Heart right ventricle (tissue), 16 donors: ENCODE data around the gene GBE1. TPM values are rescaled to one million over a fixed set of nuclear protein-coding genes. Genes with fewer than 3 reads are reported as not detected.
A peak's percentile ranks its signal among the peaks of the same experiment; 100 is the strongest.

Experiments
- ATAC-seq, 8 donors: fragments of 200-7000 bp; cut with Tn5 transposase; one replicate each; pipeline ENCODE4 v1.9.1; 2020; ENCODE audit warnings: mild to moderate bottlenecking in 8 of 8, moderate library complexity in 8 of 8, moderate number of reproducible peaks in 1 of 8
- DNase-seq, 2 donors: peaks; one replicate each; pipeline ENCODE4 v3.0.0-alpha.2; 2020
- H3K27ac ChIP-seq, 10 donors: fragments of 200-600 bp; sonication (generic) in 2 of 10; one replicate each; pipeline versions ENCODE4 v1.5.0 to v1.8.0; 2020 to 2022; ENCODE audit warnings: mild to moderate bottlenecking in 3 of 10
- H3K27me3 ChIP-seq, 7 donors: fragments of 200-600 bp; one replicate each; pipeline ENCODE4 v1.8.0; 2021 to 2022; ENCODE audit warnings: mild to moderate bottlenecking in 2 of 7
- H3K36me3 ChIP-seq, 9 donors: fragments of 200-600 bp; sonication (generic) in 1 of 9; one replicate each; pipeline versions ENCODE4 v1.5.0 to v1.8.0; 2020 to 2022; ENCODE audit warnings: mild to moderate bottlenecking in 2 of 9
- H3K4me1 ChIP-seq, 9 donors: fragments of 200-600 bp; sonication (generic) in 1 of 9; one replicate each; pipeline versions ENCODE4 v1.5.0 to v1.8.0; 2020 to 2022; ENCODE audit warnings: mild to moderate bottlenecking in 4 of 9
- H3K4me3 ChIP-seq, 10 donors: fragments of 200-600 bp; sonication (generic) in 2 of 10; one replicate each; pipeline versions ENCODE4 v1.5.0 to v1.8.0; 2020 to 2022; ENCODE audit warnings: mild to moderate bottlenecking in 7 of 10, moderate library complexity in 2 of 10
- H3K9me3 ChIP-seq, 11 donors: fragments of 200-600 bp in 10 of 11; sonication (generic) in 2 of 11; one replicate each; pipeline versions ENCODE4 v1.5.0 to v1.8.0; 2013 to 2022; ENCODE audit warnings: mild to moderate bottlenecking in 2 of 11, control low read depth in 1 of 11, moderate library complexity in 1 of 11
- CTCF ChIP-seq, 9 donors: fragments of 200-600 bp; sonication (generic) in 2 of 9; IDR thresholded peaks; one replicate each; pipeline versions ENCODE4 v1.5.0 to v1.8.0; 2021 to 2022; ENCODE audit warnings: antibody characterized with exemption in 9 of 9, mild to moderate bottlenecking in 5 of 9, moderate library complexity in 1 of 9
- WGBS, 2 donors: extraction: QIAGEN DNeasy Blood & Tissue Kit; methylation state at CpG; one replicate each; pipeline ENCODE4 v1.1.7; 2013; ENCODE audit warnings: inconsistent platforms in 1 of 2; 5-methylcytosine and 5-hydroxymethylcytosine counted together
- intact Hi-C, 10 donors: fragments of 100-400 bp; cut with DNase I; formaldehyde crosslinking; loops; one replicate each; pipeline versions ENCODE4 v1.11.1 to v1.14.2; 2022
- polyA plus RNA-seq, 2 donors: library from polyadenylated mRNA; stranded (reverse); fragments of 200-250 nt; gene quantifications; one replicate each; pipeline ENCODE4 v1.2.3, GENCODE V29; 2013
- total RNA-seq, 10 donors: library from RNA; stranded (reverse); fragmentation: NEBNext Ultra II Directional in 3 of 10; extraction: Animal tissue kit (Norgen Biotek cat#: 25700) in 3 of 10; gene quantifications; one replicate each; pipeline versions ENCODE4 v1.2.1 to v1.2.4, GENCODE V29; 2021 to 2023
- donor health status: Arrhythmogenic right ventricular cardiomyopathy.
- donor health status: ischemic (EF 13 %, LVEDD 7.1; RV severe dilation, severe dysfunction).
- donor health status: healthy with polysubstance abuse.
- donor health status: DM: no; HTN: yes; CAD: no.
- donor health status: DM: no; HTN: no; CAD: no.
- donor health status: ischemic (EF 25% LVEDD 6.9; RV normal size, moderate dysfunction).
- donor health status: ischemic (EF 25% LVEDD 5.7; RV mildly dilated, moderate dysfunction).
- donor health status: healthy.
- donor health status: DM: yes; HTN: yes; CAD: no.
- donor health status: Ischemic cardiomyopathy.
- donor health status: ischemic (EF 35%, LVEDD 5.7; RV mildly dilated, moderate dysfunction).
- donor health status: nonischemic (EF 11% LVEDD 7.7; RV severe dilation, severe dysfunction).
- donor health status: DM: yes; HTN: yes; CAD: no.
- donor health status: PGD.
- donor health status: ischemic (EF 29% LVEDD 5.4; RV normal size, mild dysfunction).
- donor health status: nonischemic (EF 23%, LVEDD 6.1; RV moderate dilation, normal function).

The GBE1 gene
- total and polyA plus RNA-seq, 12 donors, result 24.8 to 153 (median 98.8) TPM

GRCh38 chr3:81492040-81492439, 269.4 kb downstream of the GBE1 start:
- ATAC-seq, result peak in 5 of 8 donors; percentile 23 to 79 (median 57)
- Histone ChIP-seq H3K36me3 (peaks cover 0 to 26% (median 0%) of the 10 kb centered on the region in 9 donors), H3K4me3 (no peak overlapping the region), H3K27ac (peak overlapping the region in 3 of 10 donors; percentile 25 to 66 (median 45)), H3K27me3 (no peaks in the 10 kb centered on the region), H3K4me1 (peaks cover 0 to 15% (median 8%) of the 10 kb centered on the region in 9 donors), H3K9me3 (no peaks in the 10 kb centered on the region)
- TF ChIP-seq CTCF (IDR thresholded peaks at IDR 0.05), result no peak
- WGBS, 2 donors, result 64 to 69% methylated on average over 4 of the region's 4 CpGs
- intact Hi-C loops, result loop anchor here in 4 of 10 donors (5.0 to 10.0 kb wide), 5 partner anchors 65 to 643 kb away; no protein-coding TSS in a partner anchor
- DNase-seq, result no peak

- Histone ChIP-seq H3K4me3 (no peak overlapping the region), H3K27me3 (no peaks in the 10 kb centered on the region), H3K36me3 (peaks cover 0 to 17% (median 0%) of the 10 kb centered on the region in 9 donors), H3K4me1 (peaks cover 0 to 18% (median 8%) of the 10 kb centered on the region in 9 donors), H3K9me3 (no peaks in the 10 kb centered on the region), H3K27ac (peak overlapping the region in 2 of 10 donors; percentile 21 to 66)
- ATAC-seq (peak in 7 of 8 donors; percentile 81 to 92 (median 90)), DNase-seq (peak; percentile 21 to 81)
- 35 to 36% methylated on average over 7 of the region's 7 CpGs for WGBS, 2 donors
- TF ChIP-seq CTCF (IDR thresholded peaks at IDR 0.05), result peak; percentile 53 to 83 (median 73)
- intact Hi-C loops, result loop anchor here in 4 of 10 donors (5.0 to 10.0 kb wide), 5 partner anchors 67 to 644 kb away; no protein-coding TSS in a partner anchor
Observed at GRCh38 chr3:81490541-81491288, 270.7 kb downstream of the GBE1 start.

- Histone ChIP-seq H3K4me3 (peak overlapping the region in 2 of 10 donors; percentile 6 to 10), H3K36me3 (peaks cover 0 to 6% (median 0%) of the 10 kb centered on the region in 9 donors), H3K9me3 (no peaks in the 10 kb centered on the region), H3K27me3 (no peaks in the 10 kb centered on the region), H3K4me1 (peaks cover 0 to 25% (median 11%) of the 10 kb centered on the region in 9 donors), H3K27ac (peak overlapping the region in 4 of 10 donors; percentile 7 to 54 (median 14))
- intact Hi-C loops, result no loop called here
- ATAC-seq, result peak; percentile 53 to 82 (median 70)
- DNase-seq, result no peak
- no peak for TF ChIP-seq CTCF (IDR thresholded peaks at IDR 0.05)
- WGBS, 2 donors, result 49 to 58% methylated on average over 5 of the region's 5 CpGs
Observed at GRCh38 chr3:81485444-81485865, 276.0 kb downstream of the GBE1 start.

DNA sequence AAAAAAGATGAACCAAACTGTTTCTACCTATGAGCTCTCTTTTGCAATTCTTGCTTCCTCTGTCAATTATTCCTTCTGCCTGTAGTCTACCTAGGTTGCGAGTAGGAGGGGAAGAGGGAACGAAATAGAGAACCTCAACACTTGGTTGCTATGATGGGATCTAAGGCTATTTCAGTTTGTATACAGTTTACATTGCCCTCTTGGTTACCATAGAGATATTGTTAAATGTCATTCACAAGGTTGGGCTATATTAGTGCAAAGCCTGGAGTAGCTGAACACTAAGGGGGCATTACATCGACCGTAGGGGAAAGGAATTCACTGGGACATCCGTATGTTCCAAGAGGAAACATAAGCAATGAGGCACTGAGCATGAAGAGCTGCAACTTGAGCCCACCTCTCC, 276.9 kb downstream of the GBE1 start:
- peak in 5 of 8 donors; percentile 33 to 73 (median 44) for ATAC-seq
- H3K27ac ChIP-seq, result peak overlapping the region in 1 of 10 donors; percentile 54
- 43 to 61% methylated on average over 5 of the region's 5 CpGs for WGBS, 2 donors

More for the DNA sequence above, 276.9 kb downstream of the GBE1 start:
- intact Hi-C loops, result no loop called here
- Histone ChIP-seq H3K4me1 (peaks cover 0 to 25% (median 11%) of the 10 kb centered on the region in 9 donors), H3K9me3 (no peaks in the 10 kb centered on the region), H3K36me3 (peaks cover 0 to 6% (median 0%) of the 10 kb centered on the region in 9 donors), H3K27me3 (no peaks in the 10 kb centered on the region), H3K4me3 (no peak overlapping the region)
- DNase-seq, result no peak
- TF ChIP-seq CTCF (IDR thresholded peaks at IDR 0.05), result no peak
